ENCODE data around the gene RAB11B.

DNA sequence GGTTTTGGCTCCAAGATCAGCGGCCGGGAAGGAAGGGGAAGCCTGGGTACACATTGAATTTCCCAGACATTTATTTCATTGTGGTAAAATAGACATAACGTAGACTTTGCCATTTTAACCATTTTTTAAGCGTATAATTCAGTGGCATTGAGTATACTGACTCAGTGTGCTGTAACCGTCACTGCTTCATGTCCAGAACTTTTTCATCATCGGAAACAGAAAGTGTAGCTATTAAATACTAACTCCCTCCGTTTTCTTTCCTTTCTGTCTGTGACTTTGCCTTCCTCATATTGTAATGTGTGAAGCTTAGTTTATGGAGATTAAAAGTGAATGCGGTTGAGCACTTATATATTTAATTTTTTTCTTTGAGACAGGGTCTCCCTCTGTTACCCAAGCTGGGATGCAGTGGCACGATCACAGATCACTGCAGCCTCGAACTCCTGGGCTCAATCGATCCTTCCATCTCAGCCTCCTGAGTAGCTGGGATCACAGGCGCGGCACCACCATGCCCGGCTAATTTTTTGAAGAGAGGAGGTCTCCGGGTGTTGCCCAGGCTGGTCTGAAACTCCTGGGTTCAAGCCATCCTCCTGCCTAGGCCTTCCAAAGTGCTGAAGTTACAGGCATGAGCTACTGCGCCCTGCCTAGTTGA, 56.0 kb downstream of the RAB11B start:
- TF ChIP-seq, protein P1, sequence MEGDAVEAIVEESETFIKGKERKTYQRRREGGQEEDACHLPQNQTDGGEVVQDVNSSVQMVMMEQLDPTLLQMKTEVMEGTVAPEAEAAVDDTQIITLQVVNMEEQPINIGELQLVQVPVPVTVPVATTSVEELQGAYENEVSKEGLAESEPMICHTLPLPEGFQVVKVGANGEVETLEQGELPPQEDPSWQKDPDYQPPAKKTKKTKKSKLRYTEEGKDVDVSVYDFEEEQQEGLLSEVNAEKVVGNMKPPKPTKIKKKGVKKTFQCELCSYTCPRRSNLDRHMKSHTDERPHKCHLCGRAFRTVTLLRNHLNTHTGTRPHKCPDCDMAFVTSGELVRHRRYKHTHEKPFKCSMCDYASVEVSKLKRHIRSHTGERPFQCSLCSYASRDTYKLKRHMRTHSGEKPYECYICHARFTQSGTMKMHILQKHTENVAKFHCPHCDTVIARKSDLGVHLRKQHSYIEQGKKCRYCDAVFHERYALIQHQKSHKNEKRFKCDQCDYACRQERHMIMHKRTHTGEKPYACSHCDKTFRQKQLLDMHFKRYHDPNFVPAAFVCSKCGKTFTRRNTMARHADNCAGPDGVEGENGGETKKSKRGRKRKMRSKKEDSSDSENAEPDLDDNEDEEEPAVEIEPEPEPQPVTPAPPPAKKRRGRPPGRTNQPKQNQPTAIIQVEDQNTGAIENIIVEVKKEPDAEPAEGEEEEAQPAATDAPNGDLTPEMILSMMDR (IDR thresholded peaks at IDR 0.05) = no peak
- TF ChIP-seq POLR2A (IDR thresholded peaks at IDR 0.05) (no peak), EP300 (IDR thresholded peaks at IDR 0.05) (no peak)

Measured in ovary (tissue), 3 donors.